AG09319 (cell line): ENCODE measurements around the gene RNF141.

Source experiments
- DNase-seq: peaks from one replicate; pipeline ENCODE4 v3.0.0-alpha.2; 2010; ENCODE audit warnings: low read depth; ENCODE audit errors: extremely low read depth
- TF ChIP-seq, protein P1 (sequence below): IDR thresholded peaks from 2 replicates; pipeline ENCODE4 v1.5.1; 2011; ENCODE audit warnings: low read depth, mild to moderate bottlenecking, inconsistent platforms, low read length, moderate library complexity

The RNF141 gene

DNA sequence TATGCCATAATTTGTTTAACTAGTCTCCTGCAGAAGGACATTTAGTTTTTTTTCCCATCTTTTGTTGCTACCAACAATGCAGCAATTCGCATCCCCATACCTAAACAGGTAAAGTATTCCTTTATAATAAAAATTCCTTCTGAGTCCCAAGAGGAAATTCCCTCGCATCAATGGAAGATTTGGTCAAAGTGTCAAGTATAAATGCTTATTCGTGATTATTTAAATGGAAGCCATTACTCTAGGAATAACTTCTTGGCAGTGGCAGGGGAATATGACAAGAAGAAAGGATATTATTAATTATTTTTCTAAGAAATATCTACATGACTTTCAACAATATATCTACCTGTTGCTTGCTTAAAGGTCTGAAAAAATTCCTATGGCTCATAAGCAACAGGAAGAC lies 25.6 kb downstream of the RNF141 start:
- TF ChIP-seq, protein P1, sequence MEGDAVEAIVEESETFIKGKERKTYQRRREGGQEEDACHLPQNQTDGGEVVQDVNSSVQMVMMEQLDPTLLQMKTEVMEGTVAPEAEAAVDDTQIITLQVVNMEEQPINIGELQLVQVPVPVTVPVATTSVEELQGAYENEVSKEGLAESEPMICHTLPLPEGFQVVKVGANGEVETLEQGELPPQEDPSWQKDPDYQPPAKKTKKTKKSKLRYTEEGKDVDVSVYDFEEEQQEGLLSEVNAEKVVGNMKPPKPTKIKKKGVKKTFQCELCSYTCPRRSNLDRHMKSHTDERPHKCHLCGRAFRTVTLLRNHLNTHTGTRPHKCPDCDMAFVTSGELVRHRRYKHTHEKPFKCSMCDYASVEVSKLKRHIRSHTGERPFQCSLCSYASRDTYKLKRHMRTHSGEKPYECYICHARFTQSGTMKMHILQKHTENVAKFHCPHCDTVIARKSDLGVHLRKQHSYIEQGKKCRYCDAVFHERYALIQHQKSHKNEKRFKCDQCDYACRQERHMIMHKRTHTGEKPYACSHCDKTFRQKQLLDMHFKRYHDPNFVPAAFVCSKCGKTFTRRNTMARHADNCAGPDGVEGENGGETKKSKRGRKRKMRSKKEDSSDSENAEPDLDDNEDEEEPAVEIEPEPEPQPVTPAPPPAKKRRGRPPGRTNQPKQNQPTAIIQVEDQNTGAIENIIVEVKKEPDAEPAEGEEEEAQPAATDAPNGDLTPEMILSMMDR, result no peak
- DNase-seq, result no peak

DNA sequence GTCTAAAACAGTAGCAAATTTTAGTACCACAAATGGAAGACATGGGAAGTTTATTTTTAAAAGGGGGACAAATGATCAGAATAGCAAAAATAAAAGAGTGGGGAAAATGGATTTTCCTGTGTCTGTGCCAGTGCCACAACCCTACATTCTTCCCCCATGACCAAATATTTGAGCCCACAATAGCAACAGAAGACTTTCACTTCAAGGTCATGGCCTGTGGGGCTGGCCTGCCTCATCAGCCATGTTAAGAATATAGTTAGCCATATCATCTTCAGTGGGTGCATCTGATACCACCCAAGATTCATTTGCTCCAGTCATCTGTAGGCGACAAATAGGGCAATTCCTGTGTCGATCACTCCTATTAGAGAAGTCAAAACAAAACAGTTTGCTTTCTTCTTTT lies 26.3 kb downstream of the RNF141 start:
- TF ChIP-seq, protein P1, result no peak
- no peak for DNase-seq

DNA sequence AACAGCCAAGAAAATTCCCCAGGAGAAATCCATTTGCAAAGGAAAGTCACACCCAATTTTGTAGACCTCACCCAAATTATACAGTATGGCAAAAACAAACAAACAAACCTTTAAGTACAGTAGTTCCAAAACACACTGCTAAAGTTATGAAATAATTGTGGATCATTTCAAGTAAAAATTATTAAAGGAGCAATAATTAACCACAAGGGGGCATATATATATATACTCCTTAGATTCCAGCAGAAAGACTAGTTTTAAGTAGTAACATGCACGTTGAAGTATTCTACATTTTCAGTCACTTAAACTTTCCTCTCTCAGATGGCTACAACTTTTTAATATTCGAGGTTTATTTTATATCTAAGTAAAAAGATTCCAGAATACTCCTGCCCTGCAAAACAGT lies 26.8 kb downstream of the RNF141 start:
- TF ChIP-seq, protein P1, result peak; percentile 15
- DNase-seq, result no peak

DNA sequence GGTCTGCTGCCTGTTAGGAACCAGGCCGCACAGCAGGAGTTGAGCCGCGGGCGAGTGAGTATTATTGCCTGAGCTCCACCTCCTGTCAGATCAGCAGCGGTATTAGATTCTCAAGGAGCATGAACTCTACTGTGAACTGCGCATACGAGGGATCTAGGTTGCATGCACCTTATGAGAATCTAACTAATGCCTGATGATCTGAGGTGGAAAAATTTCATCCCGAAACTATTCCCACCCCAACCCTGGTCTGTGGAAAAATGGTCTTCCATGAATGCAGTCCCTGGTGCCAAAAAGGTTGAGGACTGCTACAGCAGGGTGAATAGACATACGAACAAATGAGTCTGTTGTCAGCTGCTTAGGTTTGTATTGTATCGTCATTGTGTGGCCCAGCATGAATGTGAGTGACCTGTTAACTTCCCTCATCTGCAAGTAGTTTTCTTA lies 29.8 kb downstream of the RNF141 start:
- TF ChIP-seq, protein P1, result no peak
- DNase-seq, result no peak

DNA sequence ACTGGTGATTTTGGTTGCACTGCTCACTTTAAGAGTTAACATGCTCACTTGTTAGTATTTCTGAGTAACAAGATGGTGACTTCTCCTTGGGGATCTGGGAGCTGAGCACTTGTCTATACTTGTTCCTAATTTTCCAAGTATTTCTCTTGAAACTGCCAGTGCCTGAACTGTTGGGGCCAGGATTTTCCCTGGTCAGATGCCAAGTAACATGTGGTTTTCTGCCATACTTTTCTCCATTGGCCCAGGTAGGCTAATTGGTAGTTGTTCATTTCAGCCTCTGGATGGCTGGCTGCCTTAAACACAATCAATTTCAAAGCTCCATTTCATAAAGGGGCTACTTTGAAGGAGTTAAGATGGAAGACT lies 35.0 kb downstream of the RNF141 start:
- TF ChIP-seq, protein P1, result no peak

DNA sequence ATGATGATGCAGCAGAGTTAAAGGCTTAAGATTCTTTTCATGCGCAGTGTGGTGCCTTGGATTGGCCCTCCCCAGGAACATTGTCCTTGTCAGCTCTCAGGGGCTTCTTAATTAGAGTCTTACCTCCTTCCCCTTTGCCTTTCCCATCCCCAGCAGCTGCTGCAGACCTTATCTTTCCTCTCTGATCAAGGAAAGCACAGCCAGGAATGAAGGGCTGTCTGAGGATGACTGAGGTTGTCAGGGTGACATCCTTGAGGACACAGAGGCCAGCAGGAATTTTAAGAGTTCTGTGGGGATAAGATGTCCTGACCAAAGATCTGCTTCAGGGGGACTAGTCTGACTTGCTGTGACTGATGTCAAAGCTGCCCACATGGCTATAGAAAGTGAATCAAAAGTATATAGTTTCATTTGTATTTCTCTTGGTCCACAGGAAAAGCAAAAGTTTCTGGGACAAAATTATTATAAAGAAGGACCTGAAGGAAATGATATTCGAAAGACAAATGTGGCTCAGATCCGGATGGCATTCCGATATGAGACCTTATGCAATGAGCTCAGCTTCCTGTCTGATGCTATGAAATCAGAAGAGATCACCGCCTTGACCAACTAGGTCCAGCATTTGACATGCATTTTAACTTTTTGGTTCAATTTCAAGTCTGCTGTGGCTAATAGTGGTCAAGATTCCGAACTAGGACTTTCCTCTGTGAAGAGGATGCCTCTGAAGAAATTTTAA lies 35.5 kb downstream of the RNF141 start:
- no peak for DNase-seq

More for the DNA sequence above, 35.0 kb downstream of the RNF141 start:
- DNase-seq, result no peak

DNA sequence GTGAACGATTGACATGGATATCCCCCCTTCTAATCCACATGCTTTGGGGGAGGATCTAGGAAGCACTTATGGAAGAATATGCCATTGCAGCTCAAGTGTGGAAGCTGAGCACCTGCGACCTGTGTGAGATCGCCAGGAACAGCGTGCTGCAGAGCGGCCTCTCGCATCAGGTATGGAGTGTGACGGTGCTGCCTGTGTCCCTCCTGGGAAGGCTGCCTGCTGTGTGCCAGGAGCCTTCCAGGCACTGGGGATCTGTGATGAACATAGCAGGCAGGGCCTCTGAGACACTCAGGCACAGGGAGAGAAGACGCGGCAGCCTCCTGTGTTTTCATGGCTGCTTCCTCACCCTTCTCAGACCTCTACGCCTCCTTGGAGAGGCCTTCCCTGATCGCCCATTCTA lies 36.5 kb downstream of the RNF141 start:
- DNase-seq, result no peak
- TF ChIP-seq, protein P1, result no peak

More for the DNA sequence above, 35.5 kb downstream of the RNF141 start:
- TF ChIP-seq, protein P1, result no peak
